Measurements from ENCODE around the gene UBAP1L.
"Not testable (repeated sequence)": the region's sequence is repeated elsewhere in the genome, so short reads cannot be mapped to it uniquely, and the experiment has no call there.

UBAP1L gene

GRCh38 chr15:65050270-65050669, 64.7 kb downstream of the UBAP1L start:
- DNase-seq (ENCODE audit: extremely low read depth, low read depth), result no peak
- no peak for TF ChIP-seq CTCF (IDR thresholded peaks at IDR 0.05; ENCODE audit: low read depth, low read length, missing control alignments)
- H3K4me3 ChIP-seq (replicated peaks; ENCODE audit: low read depth, low read length), result no peak overlapping the region

- H3K4me3 ChIP-seq (replicated peaks; ENCODE audit: low read depth, low read length), result peak overlapping the region; percentile 33
- DNase-seq (ENCODE audit: extremely low read depth, low read depth), result peak; percentile 93
- no peak for TF ChIP-seq CTCF (IDR thresholded peaks at IDR 0.05; ENCODE audit: low read depth, low read length, missing control alignments)
Measured at GRCh38 chr15:65049418-65049840, 65.6 kb downstream of the UBAP1L start.

DNA sequence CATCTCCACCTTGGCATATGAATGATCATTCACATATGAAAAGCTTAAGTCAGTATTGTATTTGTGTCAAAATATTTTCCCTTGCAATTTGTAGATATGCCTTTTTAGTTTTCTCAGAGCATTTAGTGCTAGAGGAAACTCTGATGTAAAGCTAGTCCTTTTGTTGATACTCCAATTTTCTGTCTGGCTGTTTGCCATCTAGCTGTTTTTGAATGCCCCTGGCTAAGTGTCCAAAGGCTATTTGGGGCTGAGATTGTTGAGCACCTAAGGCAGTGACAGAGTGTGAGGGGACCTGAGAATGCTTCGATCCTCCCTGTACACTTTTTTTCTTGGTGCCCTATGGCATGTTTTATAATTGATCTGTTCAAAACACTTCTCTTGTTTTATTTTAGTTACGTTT, 66.8 kb downstream of the UBAP1L start:
- H3K4me3 ChIP-seq (replicated peaks; ENCODE audit: low read depth, low read length), result no peak overlapping the region
- DNase-seq (ENCODE audit: extremely low read depth, low read depth), result no peak
- TF ChIP-seq CTCF (IDR thresholded peaks at IDR 0.05; ENCODE audit: low read depth, low read length, missing control alignments), result no peak

- TF ChIP-seq CTCF (IDR thresholded peaks at IDR 0.05; ENCODE audit: low read depth, low read length, missing control alignments), result no peak
- DNase-seq (ENCODE audit: extremely low read depth, low read depth), result no peak
- H3K4me3 ChIP-seq (replicated peaks; ENCODE audit: low read depth, low read length), result no peak within 1 kb of the TSS
Measured at GRCh38 chr15:65044724-65045481, 70.1 kb downstream of the UBAP1L start, which contains the start of gene SLC51B. TSS of gene SLC51B (plus strand) at chr15:65045387. CDS start at chr15:65050005, 4,618 bp downstream.

DNA sequence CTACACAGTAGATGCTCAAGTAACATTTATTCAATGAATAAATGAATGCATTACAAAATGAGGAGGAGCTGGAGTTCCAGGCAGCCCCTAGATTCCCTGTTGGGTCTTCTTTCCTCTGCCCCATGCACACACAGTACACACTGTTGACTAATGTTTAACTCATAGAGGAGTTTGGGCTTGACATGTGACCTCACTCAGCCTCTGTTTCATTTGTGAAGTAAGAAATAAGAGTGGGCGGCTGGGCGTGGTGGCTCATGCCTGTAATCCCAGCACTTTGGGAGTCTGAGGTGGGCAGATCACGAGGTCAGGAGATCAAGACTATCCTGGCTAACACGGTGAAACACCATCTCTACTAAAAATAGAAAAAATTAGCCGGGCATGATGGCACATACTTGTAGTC, 70.8 kb downstream of the UBAP1L start:
- DNase-seq (ENCODE audit: extremely low read depth, low read depth); H3K4me3 ChIP-seq (replicated peaks; ENCODE audit: low read depth, low read length): not testable (repeated sequence)

- H3K4me3 ChIP-seq (replicated peaks; ENCODE audit: low read depth, low read length), result no peak overlapping the region
- DNase-seq (ENCODE audit: extremely low read depth, low read depth), result no peak
- TF ChIP-seq CTCF (IDR thresholded peaks at IDR 0.05; ENCODE audit: low read depth, low read length, missing control alignments), result no peak
Measured at GRCh38 chr15:65042776-65043327, 72.1 kb downstream of the UBAP1L start.
